NCI-H446 treated with DMSO at 0.1 percent for 48 hours (cell line): ENCODE data around the gene ZNF358.

Experiments
- DNase-seq: peaks from one replicate; lab custom pipeline; 2025; lab: John Stamatoyannopoulos, UW

Gene ZNF358

DNA sequence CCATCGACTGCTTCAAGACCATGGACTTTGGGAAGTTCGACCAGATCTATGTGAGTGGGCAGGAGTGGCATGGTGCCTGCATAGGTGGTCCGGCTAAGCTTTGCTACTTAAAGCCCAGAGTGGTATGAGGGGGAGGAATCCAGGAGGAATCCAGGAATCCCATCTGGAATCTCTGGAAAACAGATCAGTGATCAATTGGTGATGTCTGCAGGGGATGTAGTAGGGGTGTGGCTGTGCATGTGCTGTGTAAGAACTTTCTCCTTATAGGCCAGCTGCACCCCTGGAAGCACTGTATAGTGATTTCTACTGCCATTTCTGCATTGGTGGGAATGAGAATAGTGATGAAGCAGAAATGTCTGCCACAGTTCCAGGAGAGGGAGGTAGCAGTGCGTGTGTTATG is 43.2 kb downstream of the ZNF358 start:
- DNase-seq = no peak

DNA sequence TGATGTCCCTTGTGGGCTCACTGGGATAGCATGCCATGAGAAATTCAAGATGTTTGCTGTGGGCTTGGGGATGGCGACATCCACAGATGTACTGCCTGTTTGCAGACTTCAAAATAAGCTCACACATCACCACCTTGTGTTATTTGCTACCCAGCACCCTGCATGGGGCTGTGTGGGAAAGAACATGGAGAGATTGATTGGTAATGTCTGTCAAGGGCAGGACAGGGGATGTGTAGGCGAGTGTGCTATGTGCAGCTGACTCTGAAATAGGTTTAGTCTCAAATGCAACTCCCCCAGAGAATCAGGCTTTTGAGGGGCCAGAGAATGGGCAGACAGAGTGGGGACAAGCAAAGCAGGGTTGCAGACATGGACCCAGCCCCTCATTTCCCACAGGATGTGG is 44.4 kb downstream of the ZNF358 start:
- DNase-seq = no peak

DNA sequence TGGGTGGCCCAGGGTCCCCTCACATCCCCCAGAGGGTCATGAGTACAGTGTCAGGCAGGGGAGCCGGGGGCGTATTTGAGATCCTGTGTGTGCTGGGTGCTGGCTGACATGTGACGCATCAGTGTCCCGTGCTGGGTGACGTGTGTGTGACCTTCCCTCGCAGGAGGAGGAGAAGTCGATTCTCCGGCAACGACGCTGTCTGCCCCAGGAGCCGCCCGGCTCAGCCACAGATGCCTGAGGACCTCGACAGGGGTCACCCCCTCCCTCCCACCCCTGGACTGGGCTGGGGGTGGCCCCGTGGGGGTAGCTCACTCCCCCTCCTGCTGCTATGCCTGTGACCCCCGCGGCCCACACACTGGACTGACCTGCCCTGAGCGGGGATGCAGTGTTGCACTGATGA is 45.4 kb downstream of the ZNF358 start:
- no peak for DNase-seq

DNA sequence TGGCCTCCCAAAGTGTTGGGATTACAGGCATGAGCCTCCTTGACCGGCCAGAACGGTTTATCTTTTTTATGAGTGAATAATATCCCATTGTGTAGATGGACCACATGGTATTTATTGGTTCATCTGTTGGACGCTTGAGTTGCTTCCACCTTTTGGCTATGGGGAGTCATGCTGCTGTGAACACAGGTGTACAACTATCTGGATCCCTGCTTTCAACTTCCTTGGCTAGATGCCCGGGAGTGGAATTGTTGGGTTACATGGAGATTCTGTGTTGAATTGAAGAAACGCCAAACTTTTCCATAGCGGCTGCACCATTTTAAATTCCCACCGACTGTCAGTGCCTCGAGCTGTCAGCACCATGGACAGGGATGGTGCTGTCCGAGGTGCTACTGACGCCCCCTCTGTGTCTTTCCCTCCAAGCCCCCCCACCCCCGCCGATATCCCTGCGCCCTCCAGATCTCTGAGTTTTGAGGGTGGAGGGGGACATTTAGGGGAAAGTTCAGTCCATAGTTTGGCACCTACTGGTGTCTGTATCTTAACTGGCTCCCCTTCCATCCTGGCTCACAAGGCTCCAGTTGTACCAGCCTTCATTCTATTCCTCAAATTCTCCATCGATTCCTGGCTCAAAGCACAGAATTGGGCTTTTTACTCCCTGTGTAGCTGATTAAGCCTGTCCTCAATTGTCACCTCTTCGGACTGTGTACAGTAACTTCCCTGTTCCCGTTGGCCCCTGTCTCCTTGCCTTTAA is 46.9 kb downstream of the ZNF358 start:
- no peak for DNase-seq

DNA sequence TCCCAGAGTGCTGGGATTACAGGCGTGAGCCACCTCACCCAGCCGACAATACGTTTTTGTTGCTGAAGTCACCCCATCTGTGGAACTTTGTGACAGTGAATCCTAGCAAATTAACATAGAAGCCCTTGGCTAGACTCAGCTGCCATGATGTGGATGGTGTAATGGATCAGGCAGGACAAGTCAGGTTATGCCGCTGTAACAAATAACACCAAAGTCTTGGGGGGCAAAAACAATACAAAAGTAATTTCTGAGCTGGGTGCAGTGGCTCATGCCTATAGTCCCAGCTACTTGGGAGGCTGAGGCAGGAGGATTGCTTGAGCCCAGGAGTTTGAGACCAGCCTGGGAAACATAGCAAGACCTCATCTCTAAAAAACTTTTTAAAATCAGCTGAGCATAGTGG is 49.0 kb downstream of the ZNF358 start:
- DNase-seq = no peak

DNA sequence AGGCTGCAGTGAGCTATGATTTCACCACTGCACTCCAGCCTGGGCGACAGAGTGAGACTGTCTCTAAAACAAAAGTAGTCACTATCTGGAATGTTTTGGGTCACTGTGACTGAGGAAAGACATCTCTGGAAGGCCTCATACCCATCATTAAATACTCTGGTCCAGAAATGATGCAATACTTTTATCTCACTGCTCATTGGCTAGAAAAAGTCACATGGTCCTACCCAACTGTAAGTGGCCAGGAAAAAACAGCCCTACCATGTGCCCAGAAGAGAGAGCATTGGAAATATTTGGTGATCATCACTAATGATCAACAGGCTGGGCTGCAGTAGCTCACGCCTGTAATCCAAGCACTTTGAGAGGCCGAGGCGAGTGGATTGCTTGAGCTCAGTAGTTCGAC is 49.4 kb downstream of the ZNF358 start:
- no peak for DNase-seq
